Sigmoid colon (tissue), 4 donors: ENCODE data around the gene AFDN.

Experiments
- POLR2A ChIP-seq, 2 donors: fragments of 450-650 bp; IDR thresholded peaks; one replicate each; pipeline ENCODE4 v1.6.1; 2016; ENCODE audit warnings: antibody characterized with exemption in 2 of 2, mild to moderate bottlenecking in 2 of 2, moderate library complexity in 2 of 2
- POLR2AphosphoS5 ChIP-seq, 4 donors: sonication (generic); formaldehyde crosslinking; IDR thresholded peaks; one replicate each; pipeline ENCODE4 v1.6.1; 2017; ENCODE audit warnings: antibody characterized with exemption in 4 of 4
- TF ChIP-seq, protein P1 (sequence below), 4 experiments: fragments of 450-650 bp in 3 of 4; fragments of 200-600 bp in 1 of 4; IDR thresholded peaks; one replicate each; pipeline ENCODE4 v1.5.1; 2016 to 2019; ENCODE audit warnings: antibody characterized with exemption in 4 of 4, mild to moderate bottlenecking in 3 of 4, moderate library complexity in 2 of 4

DNA sequence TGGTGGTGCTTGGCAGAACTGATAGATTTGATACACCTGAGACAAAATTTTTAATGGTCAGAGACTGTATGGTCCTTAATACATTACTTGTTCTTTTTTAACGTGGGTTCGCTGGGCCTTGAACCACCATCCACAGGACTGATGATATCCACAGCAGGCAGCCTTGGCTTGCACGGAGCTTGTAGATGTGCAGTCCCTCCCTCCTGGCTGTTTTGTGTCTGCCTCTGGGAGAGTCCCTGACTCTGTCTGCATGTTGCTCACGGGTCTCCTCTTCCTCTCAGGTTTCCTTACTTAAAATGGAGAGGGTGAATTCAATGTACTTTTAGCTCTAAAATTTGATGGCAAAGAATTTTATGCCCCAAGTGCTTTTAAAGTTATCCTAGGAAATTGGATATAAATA lies 188.3 kb downstream of the AFDN start:
- TF ChIP-seq, protein P1, sequence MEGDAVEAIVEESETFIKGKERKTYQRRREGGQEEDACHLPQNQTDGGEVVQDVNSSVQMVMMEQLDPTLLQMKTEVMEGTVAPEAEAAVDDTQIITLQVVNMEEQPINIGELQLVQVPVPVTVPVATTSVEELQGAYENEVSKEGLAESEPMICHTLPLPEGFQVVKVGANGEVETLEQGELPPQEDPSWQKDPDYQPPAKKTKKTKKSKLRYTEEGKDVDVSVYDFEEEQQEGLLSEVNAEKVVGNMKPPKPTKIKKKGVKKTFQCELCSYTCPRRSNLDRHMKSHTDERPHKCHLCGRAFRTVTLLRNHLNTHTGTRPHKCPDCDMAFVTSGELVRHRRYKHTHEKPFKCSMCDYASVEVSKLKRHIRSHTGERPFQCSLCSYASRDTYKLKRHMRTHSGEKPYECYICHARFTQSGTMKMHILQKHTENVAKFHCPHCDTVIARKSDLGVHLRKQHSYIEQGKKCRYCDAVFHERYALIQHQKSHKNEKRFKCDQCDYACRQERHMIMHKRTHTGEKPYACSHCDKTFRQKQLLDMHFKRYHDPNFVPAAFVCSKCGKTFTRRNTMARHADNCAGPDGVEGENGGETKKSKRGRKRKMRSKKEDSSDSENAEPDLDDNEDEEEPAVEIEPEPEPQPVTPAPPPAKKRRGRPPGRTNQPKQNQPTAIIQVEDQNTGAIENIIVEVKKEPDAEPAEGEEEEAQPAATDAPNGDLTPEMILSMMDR (IDR thresholded peaks at IDR 0.05), result no peak
- no peak for TF ChIP-seq POLR2AphosphoS5 (IDR thresholded peaks at IDR 0.05)
- TF ChIP-seq POLR2A (IDR thresholded peaks at IDR 0.05), result no peak
